GM23248 (cell line): Measurements from ENCODE around the gene GNG10. TPM values are rescaled to one million over a fixed set of nuclear protein-coding genes. Genes with fewer than 3 reads are reported as not detected.

ENCODE experiments used
- DNase-seq: peaks from one replicate; pipeline ENCODE4 v3.0.0-alpha.2; 2015
- H2AFZ ChIP-seq: fragments of 200-600 bp; sonication (generic); 2 replicates; pipeline ENCODE4 v1.6.1; 2016; ENCODE audit warnings: antibody characterized with exemption
- H3F3A ChIP-seq: fragments of 200-600 bp; sonication (generic); 2 replicates; pipeline ENCODE4 v1.6.1; 2016; ENCODE audit warnings: mild to moderate bottlenecking, antibody characterized with exemption, mixed run types; ENCODE audit not compliant: insufficient read depth
- H3K27ac ChIP-seq: fragments of 200-600 bp; sonication (generic); 2 replicates; pipeline ENCODE4 v1.5.1; 2016; ENCODE audit warnings: mild to moderate bottlenecking
- H3K27me3 ChIP-seq: fragments of 200-600 bp; sonication (generic); replicated peaks from 2 replicates; pipeline ENCODE4 v1.6.1; 2016; ENCODE audit warnings: mild to moderate bottlenecking; ENCODE audit not compliant: insufficient read depth
- H3K36me3 ChIP-seq: fragments of 200-600 bp; sonication (generic); 2 replicates; pipeline ENCODE4 v1.6.1; 2016; ENCODE audit warnings: low read depth, mild to moderate bottlenecking
- H3K4me1 ChIP-seq: fragments of 200-600 bp; sonication (generic); 2 replicates; pipeline ENCODE4 v1.6.1; 2016; ENCODE audit warnings: mild to moderate bottlenecking; ENCODE audit not compliant: insufficient read depth
- H3K4me2 ChIP-seq: fragments of 200-600 bp; sonication (generic); one replicate; pipeline ENCODE4 v1.6.1; 2016; ENCODE audit warnings: mild to moderate bottlenecking; ENCODE audit not compliant: unreplicated experiment
- H3K4me3 ChIP-seq: fragments of 200-600 bp; sonication (generic); 2 replicates; pipeline ENCODE4 v1.5.1; 2016; ENCODE audit warnings: mild to moderate bottlenecking
- H3K79me2 ChIP-seq: fragments of 200-600 bp; sonication (generic); 2 replicates; pipeline ENCODE4 v1.6.1; 2016; ENCODE audit warnings: mild to moderate bottlenecking; ENCODE audit not compliant: insufficient read depth
- H3K9ac ChIP-seq: fragments of 200-600 bp; sonication (generic); 2 replicates; pipeline ENCODE4 v1.6.1; 2016; ENCODE audit warnings: mild to moderate bottlenecking
- H3K9me2 ChIP-seq: fragments of 200-600 bp; sonication (generic); 2 replicates; pipeline ENCODE4 v1.6.1; 2016; ENCODE audit warnings: mixed run types, mild to moderate bottlenecking, moderate library complexity; ENCODE audit not compliant: insufficient read depth
- H3K9me3 ChIP-seq: fragments of 200-600 bp; sonication (generic); one replicate; pipeline ENCODE4 v1.6.1; 2017; ENCODE audit warnings: low read depth
- H4K20me1 ChIP-seq: fragments of 200-600 bp; sonication (generic); 2 replicates; pipeline ENCODE4 v1.6.0; 2016; ENCODE audit not compliant: insufficient read depth
- EZH2 ChIP-seq: fragments of 200-600 bp; sonication (generic); IDR thresholded peaks from 2 replicates; pipeline ENCODE4 v1.6.1; 2018; ENCODE audit warnings: antibody characterized with exemption, mild to moderate bottlenecking; ENCODE audit not compliant: insufficient read depth, poor library complexity, severe bottlenecking
- EZH2phosphoT487 ChIP-seq: fragments of 200-600 bp; sonication (generic); IDR thresholded peaks from 2 replicates; pipeline ENCODE4 v1.6.1; 2018; ENCODE audit warnings: antibody characterized with exemption, moderate library complexity, mild to moderate bottlenecking, low read depth; ENCODE audit not compliant: insufficient read depth
- WGBS, 2 experiments: methylation state at CpG; one replicate each; pipeline ENCODE4 v1.1.6; 2015 to 2017; ENCODE audit warnings: low lambda C conversion rate in 2 of 2, low coverage in 1 of 2; ENCODE audit errors: missing lambda C conversion rate in 2 of 2; 5-methylcytosine and 5-hydroxymethylcytosine counted together
- in situ Hi-C: fragments of 300-500 bp; cut with MboI; formaldehyde crosslinking; loops from 2 replicates; pipeline ENCODE4 v1.15.0; 2020
- polyA plus RNA-seq: library from polyadenylated mRNA; unstranded; fragments of >200 nt; fragmentation: Nextera tagmentation; extraction: Ambion mirVana; gene quantifications from 2 replicates; pipeline ENCODE4 v1.2.1, GENCODE V29; 2016
- total RNA-seq: library from RNA; depleted of rRNA; stranded (reverse); fragments of >200 nt; shearing (Covaris generic); gene quantifications from 2 replicates; pipeline ENCODE4 v1.2.3, GENCODE V29; 2014

Gene GNG10
- total and polyA plus RNA-seq, 2 experiments from 2014 or later = 116 to 122 TPM

- no peaks in the 10 kb centered on the region for H3K9me3 ChIP-seq
- no peak overlapping the region for H2AFZ ChIP-seq
- in situ Hi-C loops = no loop called here
- H3K9me2 ChIP-seq = no peaks in the 10 kb centered on the region
- H3K4me3 ChIP-seq = no peak overlapping the region
- H3K9ac ChIP-seq = no peak overlapping the region
- TF ChIP-seq EZH2phosphoT487 = no peak
- TF ChIP-seq EZH2 = no peak
- H3K4me2 ChIP-seq = no peak overlapping the region
- H3K36me3 ChIP-seq = peaks cover 20% of the 10 kb centered on the region
- H3K27ac ChIP-seq = no peak overlapping the region
- H3F3A ChIP-seq = no peaks in the 10 kb centered on the region
- no peaks in the 10 kb centered on the region for H3K79me2 ChIP-seq
- DNase-seq = no peak
- no peaks in the 10 kb centered on the region for H3K27me3 ChIP-seq
- WGBS, 2 experiments = 83 to 93% methylated on average over 2 of the region's 2 CpGs
- no peaks in the 10 kb centered on the region for H3K4me1 ChIP-seq
- no peaks in the 10 kb centered on the region for H4K20me1 ChIP-seq
Measured at GRCh38 chr9:111674319-111674718, 12.9 kb downstream of the GNG10 start.

GRCh38 chr9:111676116-111676515, 14.7 kb downstream of the GNG10 start:
- H3K4me1 ChIP-seq = no peaks in the 10 kb centered on the region
- H2AFZ ChIP-seq = no peak overlapping the region
- no peak overlapping the region for H3K27ac ChIP-seq
- no peak overlapping the region for H3K4me3 ChIP-seq
- in situ Hi-C loops = no loop called here
- H4K20me1 ChIP-seq = no peaks in the 10 kb centered on the region
- no peak for DNase-seq
- no peaks in the 10 kb centered on the region for H3K27me3 ChIP-seq
- peaks cover 17% of the 10 kb centered on the region; the same call in 1 of the 2 replicates for H3K36me3 ChIP-seq
- H3K9me2 ChIP-seq = no peaks in the 10 kb centered on the region
- no peak for TF ChIP-seq EZH2phosphoT487
- TF ChIP-seq EZH2 = no peak
- H3F3A ChIP-seq = no peaks in the 10 kb centered on the region
- no peaks in the 10 kb centered on the region for H3K9me3 ChIP-seq
- H3K9ac ChIP-seq = no peak overlapping the region
- no peaks in the 10 kb centered on the region for H3K79me2 ChIP-seq
- WGBS, 2 experiments = 98 to 99% methylated on average over 3 of the region's 3 CpGs
- H3K4me2 ChIP-seq = no peak overlapping the region

DNA sequence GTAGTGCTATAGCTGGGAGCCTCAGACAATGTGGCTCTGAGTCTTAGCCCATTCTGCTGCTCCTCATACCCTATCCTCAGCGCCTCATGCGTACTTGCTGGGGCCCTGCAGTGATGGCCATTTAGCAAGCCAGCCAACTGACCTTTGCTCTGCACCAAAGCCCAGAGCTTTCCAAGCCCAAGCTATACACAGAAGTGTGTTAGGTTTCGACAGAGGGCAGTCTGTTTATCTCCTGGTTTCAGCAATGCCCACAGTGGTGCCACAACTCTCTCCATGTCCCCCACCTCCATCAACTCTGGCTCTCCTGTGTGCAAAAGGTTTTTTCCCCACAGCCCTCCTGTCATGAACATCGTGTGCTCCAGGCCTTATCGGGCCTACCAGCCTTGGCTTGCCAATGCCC, 16.9 kb downstream of the GNG10 start:
- Histone ChIP-seq H3K4me1 (no peaks in the 10 kb centered on the region), H3K9me3 (no peaks in the 10 kb centered on the region), H3K36me3 (peaks cover 17% of the 10 kb centered on the region; the same call in 1 of the 2 replicates), H4K20me1 (no peaks in the 10 kb centered on the region), H3K4me3 (no peak overlapping the region), H3K79me2 (no peaks in the 10 kb centered on the region), H3K27ac (no peak overlapping the region), H2AFZ (no peak overlapping the region), H3F3A (no peaks in the 10 kb centered on the region), H3K4me2 (no peak overlapping the region), H3K9ac (no peak overlapping the region), H3K27me3 (no peaks in the 10 kb centered on the region), H3K9me2 (no peaks in the 10 kb centered on the region)
- 96 to 97% methylated on average over 5 of the region's 5 CpGs for WGBS, 2 experiments
- in situ Hi-C loops = no loop called here
- DNase-seq = no peak
- no peak for TF ChIP-seq EZH2
- no peak for TF ChIP-seq EZH2phosphoT487

DNA sequence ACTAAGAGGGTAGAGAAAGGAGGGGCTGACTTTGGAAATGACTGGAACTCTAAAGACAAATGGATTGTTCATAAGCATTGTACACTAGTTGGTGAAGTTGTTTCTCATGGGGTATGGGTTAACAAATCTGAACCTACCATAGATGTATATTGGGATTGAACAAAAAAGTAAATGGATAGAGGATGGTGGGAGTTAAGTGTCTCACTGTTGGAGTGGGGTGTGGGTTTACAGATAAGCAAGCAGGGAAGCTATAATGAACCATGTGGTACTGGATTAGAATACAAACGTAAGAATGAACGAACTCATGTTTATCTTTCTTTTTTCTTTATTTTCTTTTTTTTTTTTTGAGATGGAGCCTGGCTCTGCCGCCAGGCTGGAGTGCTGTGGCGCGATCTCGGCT, 17.8 kb downstream of the GNG10 start:
- Histone ChIP-seq H3K27me3 (no peaks in the 10 kb centered on the region), H3K4me3 (no peak overlapping the region), H3K9me3 (no peaks in the 10 kb centered on the region), H3F3A (no peaks in the 10 kb centered on the region), H3K9me2 (no peaks in the 10 kb centered on the region), H3K4me2 (no peak overlapping the region), H3K27ac (no peak overlapping the region), H3K36me3 (peaks cover 17% of the 10 kb centered on the region; the same call in 1 of the 2 replicates), H3K4me1 (no peaks in the 10 kb centered on the region), H2AFZ (no peak overlapping the region), H3K79me2 (no peaks in the 10 kb centered on the region), H4K20me1 (no peaks in the 10 kb centered on the region), H3K9ac (no peak overlapping the region)
- TF ChIP-seq EZH2phosphoT487 = no peak
- no peak for TF ChIP-seq EZH2
- 98% methylated on average over 4 to 6 of the region's 6 CpGs for WGBS, 2 experiments
- in situ Hi-C loops = no loop called here
- DNase-seq = no peak

GRCh38 chr9:111683392-111683791, 22.0 kb downstream of the GNG10 start:
- Histone ChIP-seq H3K79me2 (no peaks in the 10 kb centered on the region), H3K9ac (no peak overlapping the region), H3K27ac (no peak overlapping the region), H3K36me3 (peaks cover 9% of the 10 kb centered on the region; the same call in 1 of the 2 replicates), H2AFZ (no peak overlapping the region), H3K27me3 (no peaks in the 10 kb centered on the region), H4K20me1 (no peaks in the 10 kb centered on the region), H3F3A (no peaks in the 10 kb centered on the region), H3K9me3 (no peaks in the 10 kb centered on the region), H3K4me3 (no peak overlapping the region), H3K4me2 (no peak overlapping the region), H3K9me2 (no peaks in the 10 kb centered on the region), H3K4me1 (no peaks in the 10 kb centered on the region)
- no peak for TF ChIP-seq EZH2
- no peak for TF ChIP-seq EZH2phosphoT487
- in situ Hi-C loops = no loop called here
- DNase-seq = no peak
- WGBS, 2 experiments = 97% methylated on average over 1 of the region's 1 CpG
